ENCODE results near the gene MYO5A.

Gene MYO5A

DNA sequence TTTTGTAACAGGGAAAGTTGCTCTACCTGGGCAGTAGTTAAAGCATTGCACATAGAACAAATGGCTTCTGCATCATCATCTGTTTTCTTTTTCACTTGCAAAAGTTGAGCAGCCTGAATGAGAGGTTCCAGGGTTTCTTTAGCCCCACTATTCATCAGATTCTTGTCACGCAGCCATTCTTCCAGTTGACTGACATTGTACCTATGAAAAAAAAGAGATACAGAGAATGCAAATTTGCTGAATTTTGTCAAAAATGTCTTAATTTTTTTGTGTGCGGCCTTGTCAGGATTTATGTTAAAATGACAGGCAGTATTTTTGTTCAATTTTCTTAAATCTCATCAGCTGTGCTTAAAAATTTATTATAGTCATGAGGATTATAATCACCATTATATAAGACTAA, 211.7 kb downstream of the MYO5A start:
- no peak overlapping the region for H3K4me3 ChIP-seq (ENCODE audit: low read depth in 1 of 2, low read length in 2 of 2)
- no peaks in the 10 kb centered on the region for H3K4me1 ChIP-seq (ENCODE audit: insufficient read depth, low read length)
- peaks cover 50% of the 10 kb centered on the region for H3K36me3 ChIP-seq (ENCODE audit: insufficient read depth, low read length)
- H3K9me3 ChIP-seq (ENCODE audit: low read length): no peaks in the 10 kb centered on the region
- H3K27me3 ChIP-seq (ENCODE audit: control insufficient read depth in 1 of 2, insufficient read depth in 2 of 2, low read length in 2 of 2): no peaks in the 10 kb centered on the region
- H3K9ac ChIP-seq (ENCODE audit: low read length): no peak overlapping the region
- no peak overlapping the region for H3K27ac ChIP-seq (ENCODE audit: low read depth, low read length)

DNA sequence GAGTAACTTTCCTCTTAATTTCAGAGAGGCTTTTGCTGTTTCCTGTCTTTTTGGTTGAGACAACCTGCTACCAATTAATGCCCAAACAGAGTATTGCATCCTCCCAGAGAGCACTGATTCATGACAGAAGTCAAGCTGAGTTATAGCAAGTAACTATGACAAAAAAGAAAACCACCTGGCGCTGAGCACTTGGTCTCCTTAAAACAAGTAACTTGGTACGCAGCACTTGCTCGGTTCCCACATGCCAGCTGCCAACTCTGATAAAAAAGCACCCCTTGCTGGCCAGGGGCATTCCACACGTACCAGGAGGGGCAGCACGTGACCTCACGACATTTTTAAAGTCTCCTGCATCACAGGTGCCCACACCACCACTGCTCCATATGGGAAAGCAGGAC, 219.5 kb downstream of the MYO5A start:
- Histone ChIP-seq H3K27me3 (ENCODE audit: control insufficient read depth in 1 of 2, insufficient read depth in 2 of 2, low read length in 2 of 2) (no peaks in the 10 kb centered on the region), H3K4me3 (ENCODE audit: low read depth in 1 of 2, low read length in 2 of 2) (no peak overlapping the region), H3K9ac (ENCODE audit: low read length) (no peak overlapping the region), H3K36me3 (ENCODE audit: insufficient read depth, low read length) (peaks cover 32% of the 10 kb centered on the region), H3K27ac (ENCODE audit: low read depth, low read length) (no peak overlapping the region), H3K9me3 (ENCODE audit: low read length) (no peaks in the 10 kb centered on the region), H3K4me1 (ENCODE audit: insufficient read depth, low read length) (no peaks in the 10 kb centered on the region)

DNA sequence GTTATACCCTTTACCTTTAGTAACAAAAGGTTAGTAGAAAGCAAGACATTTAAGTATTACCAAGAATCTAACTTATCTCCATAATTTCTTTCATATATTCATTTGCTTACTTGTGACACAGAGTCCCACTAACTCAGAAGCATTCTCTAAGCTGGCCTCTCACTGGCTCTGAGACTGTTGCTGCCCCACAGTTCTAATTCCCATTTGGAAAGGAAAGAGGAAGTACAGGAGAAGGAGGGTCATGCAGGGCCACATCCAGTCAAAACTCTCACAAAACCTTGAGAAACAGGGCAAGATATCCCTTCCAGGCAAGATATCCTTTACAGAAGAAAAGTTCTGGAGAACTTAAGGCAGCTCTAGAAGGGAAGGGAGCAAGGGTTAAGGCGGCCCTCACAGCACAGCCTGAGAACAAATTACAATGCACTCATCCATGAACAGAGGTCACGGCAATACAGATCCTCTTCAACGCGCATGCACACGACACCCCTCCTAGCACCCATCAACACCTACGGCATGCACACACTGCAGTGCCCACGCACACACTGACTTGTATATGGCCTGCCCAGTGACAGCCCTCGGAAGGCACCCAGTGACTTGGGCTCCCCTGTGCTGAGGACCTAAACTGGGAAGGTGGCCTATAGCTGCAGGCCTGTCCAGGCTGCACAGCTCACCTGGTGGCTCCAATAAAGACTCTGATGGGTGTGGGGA, 220.1 kb downstream of the MYO5A start:
- Histone ChIP-seq H3K27ac (ENCODE audit: low read depth, low read length) (no peak overlapping the region), H3K9ac (ENCODE audit: low read length) (no peak overlapping the region), H3K9me3 (ENCODE audit: low read length) (no peaks in the 10 kb centered on the region)

DNA sequence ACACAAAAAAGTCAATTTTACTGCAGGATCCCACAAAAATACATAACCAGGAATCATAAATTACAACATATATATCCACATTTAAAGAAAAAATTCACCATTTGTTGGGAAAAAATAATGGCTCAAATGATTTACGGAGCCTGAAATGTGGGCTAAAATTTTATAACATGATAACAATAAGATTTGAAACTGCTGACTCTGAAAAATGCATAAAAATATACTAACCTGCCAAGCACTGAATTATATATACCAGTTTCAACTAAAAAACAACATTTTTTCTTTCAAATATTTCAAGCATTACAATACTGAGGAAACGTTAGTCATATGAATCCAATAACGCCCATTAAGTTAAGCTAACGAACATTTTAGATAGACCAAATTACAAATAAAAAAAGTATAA, 220.8 kb downstream of the MYO5A start:
- Histone ChIP-seq H3K27ac (ENCODE audit: low read depth, low read length) (no peak overlapping the region), H3K4me3 (ENCODE audit: low read depth in 1 of 2, low read length in 2 of 2) (no peak overlapping the region), H3K4me1 (ENCODE audit: insufficient read depth, low read length) (no peaks in the 10 kb centered on the region), H3K27me3 (ENCODE audit: control insufficient read depth in 1 of 2, insufficient read depth in 2 of 2, low read length in 2 of 2) (no peaks in the 10 kb centered on the region), H3K9me3 (ENCODE audit: low read length) (no peaks in the 10 kb centered on the region), H3K36me3 (ENCODE audit: insufficient read depth, low read length) (peaks cover 22% of the 10 kb centered on the region), H3K9ac (ENCODE audit: low read length) (no peak overlapping the region)

More for the DNA sequence above, 220.1 kb downstream of the MYO5A start:
- no peaks in the 10 kb centered on the region for H3K27me3 ChIP-seq (ENCODE audit: control insufficient read depth in 1 of 2, insufficient read depth in 2 of 2, low read length in 2 of 2)
- H3K36me3 ChIP-seq (ENCODE audit: insufficient read depth, low read length): peaks cover 26% of the 10 kb centered on the region
- H3K4me3 ChIP-seq (ENCODE audit: low read depth in 1 of 2, low read length in 2 of 2): no peak overlapping the region
- no peaks in the 10 kb centered on the region for H3K4me1 ChIP-seq (ENCODE audit: insufficient read depth, low read length)

DNA sequence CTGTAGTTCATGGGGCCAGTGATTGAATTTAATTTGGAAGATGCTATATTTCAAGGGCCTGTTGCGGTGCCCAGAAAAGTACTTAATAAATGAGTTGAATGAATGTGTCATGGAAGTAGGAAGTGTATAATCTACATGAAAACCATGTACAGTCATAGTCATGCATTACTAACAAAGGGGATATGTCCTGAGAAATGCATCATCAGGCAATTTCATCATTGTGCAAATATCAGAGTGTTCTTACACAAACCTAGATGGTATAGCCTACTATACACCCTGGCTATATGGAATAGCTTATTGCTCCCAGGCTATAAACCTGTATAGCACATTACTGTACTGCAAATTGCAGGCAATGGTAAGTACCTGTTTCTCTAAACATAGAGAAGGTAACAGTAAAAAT, 222.4 kb downstream of the MYO5A start:
- Histone ChIP-seq H3K27me3 (ENCODE audit: control insufficient read depth in 1 of 2, insufficient read depth in 2 of 2, low read length in 2 of 2) (no peaks in the 10 kb centered on the region), H3K4me1 (ENCODE audit: insufficient read depth, low read length) (no peaks in the 10 kb centered on the region), H3K9me3 (ENCODE audit: low read length) (no peaks in the 10 kb centered on the region), H3K9ac (ENCODE audit: low read length) (no peak overlapping the region), H3K27ac (ENCODE audit: low read depth, low read length) (no peak overlapping the region), H3K36me3 (ENCODE audit: insufficient read depth, low read length) (peaks cover 22% of the 10 kb centered on the region), H3K4me3 (ENCODE audit: low read depth in 1 of 2, low read length in 2 of 2) (no peak overlapping the region)

DNA sequence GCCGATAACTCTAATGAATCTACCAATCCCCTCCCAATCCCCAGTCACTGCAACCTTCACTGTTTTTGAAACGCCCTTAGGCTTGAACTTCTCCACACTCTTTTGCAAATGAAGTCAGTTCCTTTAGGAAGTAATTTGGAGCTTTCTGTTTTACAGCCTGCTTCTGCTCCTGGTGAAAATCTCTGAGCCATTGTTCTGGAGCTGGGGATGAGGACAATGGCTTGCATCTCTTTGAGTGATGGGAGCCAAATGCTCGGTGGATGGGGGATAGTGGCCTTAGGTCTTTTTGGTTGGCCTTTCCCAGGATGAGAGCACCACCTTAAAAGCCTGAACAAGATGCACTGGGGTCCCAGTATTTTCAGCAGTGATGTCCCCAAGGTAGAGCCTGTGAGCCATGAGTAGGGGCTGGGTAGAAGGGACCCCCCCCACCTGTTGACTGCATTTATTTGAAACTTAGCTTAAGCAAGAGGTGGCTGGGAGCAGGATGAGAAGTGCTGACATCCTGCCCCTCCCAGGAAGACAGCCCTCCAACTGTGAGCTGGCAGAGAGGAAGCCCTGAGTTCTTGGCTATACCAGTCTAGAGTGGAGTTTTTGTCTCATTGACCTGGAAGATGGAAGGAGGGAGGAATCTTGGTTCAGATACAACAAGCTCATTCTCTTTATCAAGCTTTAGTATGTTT, 225.4 kb downstream of the MYO5A start:
- Histone ChIP-seq H3K27me3 (ENCODE audit: control insufficient read depth in 1 of 2, insufficient read depth in 2 of 2, low read length in 2 of 2) (no peaks in the 10 kb centered on the region), H3K9ac (ENCODE audit: low read length) (no peak overlapping the region), H3K4me1 (ENCODE audit: insufficient read depth, low read length) (no peaks in the 10 kb centered on the region), H3K36me3 (ENCODE audit: insufficient read depth, low read length) (no peaks in the 10 kb centered on the region), H3K27ac (ENCODE audit: low read depth, low read length) (no peak overlapping the region), H3K9me3 (ENCODE audit: low read length) (no peaks in the 10 kb centered on the region), H3K4me3 (ENCODE audit: low read depth in 1 of 2, low read length in 2 of 2) (no peak overlapping the region)

DNA sequence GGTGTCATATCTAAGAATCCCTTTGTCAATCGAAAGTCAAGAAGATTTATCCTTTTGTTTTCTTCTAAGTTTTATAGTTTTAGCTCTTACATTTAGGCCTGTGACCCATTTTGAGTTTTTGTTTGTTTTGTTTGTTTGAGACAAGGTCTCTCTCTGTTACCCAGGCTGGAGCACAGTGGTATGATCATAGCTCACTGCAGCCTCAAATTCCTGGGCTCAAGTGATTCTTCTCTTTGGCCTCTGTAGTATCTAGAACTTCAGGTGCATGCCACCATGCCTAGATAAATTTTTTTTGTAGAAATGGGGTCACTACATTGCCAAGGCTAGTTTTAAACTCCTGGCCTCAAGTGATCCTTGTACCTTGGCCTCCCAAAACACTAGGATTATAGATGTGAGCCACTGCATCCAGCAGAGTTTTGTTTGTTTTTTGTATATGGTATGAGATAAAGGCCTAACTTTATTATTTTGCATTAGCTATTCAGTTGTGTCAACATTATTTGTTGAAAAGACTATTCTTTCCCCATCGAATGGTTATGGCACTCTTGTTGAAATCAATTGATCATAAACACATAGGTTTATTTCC, 227.3 kb downstream of the MYO5A start:
- Histone ChIP-seq H3K36me3 (ENCODE audit: insufficient read depth, low read length) (no peaks in the 10 kb centered on the region), H3K27ac (ENCODE audit: low read depth, low read length) (no peak overlapping the region), H3K4me1 (ENCODE audit: insufficient read depth, low read length) (no peaks in the 10 kb centered on the region), H3K4me3 (ENCODE audit: low read depth in 1 of 2, low read length in 2 of 2) (no peak overlapping the region), H3K27me3 (ENCODE audit: control insufficient read depth in 1 of 2, insufficient read depth in 2 of 2, low read length in 2 of 2) (peaks cover 0 to 2% of the 10 kb centered on the region in 2 donors), H3K9ac (ENCODE audit: low read length) (no peak overlapping the region), H3K9me3 (ENCODE audit: low read length) (no peaks in the 10 kb centered on the region)

DNA sequence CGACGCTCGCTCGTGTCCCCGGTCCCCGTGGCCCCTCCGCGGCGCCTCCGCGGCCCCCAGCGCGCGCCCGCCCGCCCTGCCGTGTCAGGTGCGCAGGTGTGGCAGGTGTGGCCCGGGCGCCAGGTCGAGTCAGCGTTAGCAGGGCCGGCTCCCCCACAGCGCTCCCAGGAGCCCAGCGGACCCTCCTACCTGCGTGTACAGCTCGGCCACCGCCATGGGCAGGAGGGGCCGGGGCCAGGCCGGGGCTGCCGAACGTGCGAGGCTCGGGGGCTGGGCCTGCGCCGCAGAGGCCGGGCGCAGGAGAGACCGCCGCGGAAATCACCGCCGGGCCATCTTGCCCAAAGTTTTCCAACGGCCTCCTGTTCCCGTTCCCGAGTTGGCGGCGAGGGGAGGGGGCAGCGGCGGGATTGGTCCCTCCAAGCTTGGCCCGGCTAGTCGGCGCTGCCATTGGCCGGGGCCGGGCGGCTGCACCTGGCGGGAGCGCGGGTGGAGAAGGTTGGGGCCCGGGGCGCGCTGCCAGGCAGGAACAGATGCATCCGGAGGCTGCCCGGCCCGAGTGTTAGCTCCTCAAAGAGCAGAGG, 233.2 kb downstream of the MYO5A start, which contains the start of gene MYO5C:
MYO5C (minus strand) TSS at position 384 of the 581 bp plus-strand sequence; CDS start at position 216, 168 bp downstream.
- no peaks in the 10 kb centered on the region for H3K4me1 ChIP-seq (ENCODE audit: insufficient read depth, low read length)
- H3K9me3 ChIP-seq (ENCODE audit: low read length): no peaks in the 10 kb centered on the region
- H3K9ac ChIP-seq (ENCODE audit: low read length): no peak within 1 kb of the TSS
- peaks cover 6 to 34% of the 10 kb centered on the region in 2 donors for H3K27me3 ChIP-seq (ENCODE audit: control insufficient read depth in 1 of 2, insufficient read depth in 2 of 2, low read length in 2 of 2)
- peak within 1 kb of the TSS in 1 of 2 donors; percentile 47 for H3K4me3 ChIP-seq (ENCODE audit: low read depth in 1 of 2, low read length in 2 of 2)
- H3K27ac ChIP-seq (ENCODE audit: low read depth, low read length): no peak within 1 kb of the TSS
- H3K36me3 ChIP-seq (ENCODE audit: insufficient read depth, low read length): no peaks in the 10 kb centered on the region

DNA sequence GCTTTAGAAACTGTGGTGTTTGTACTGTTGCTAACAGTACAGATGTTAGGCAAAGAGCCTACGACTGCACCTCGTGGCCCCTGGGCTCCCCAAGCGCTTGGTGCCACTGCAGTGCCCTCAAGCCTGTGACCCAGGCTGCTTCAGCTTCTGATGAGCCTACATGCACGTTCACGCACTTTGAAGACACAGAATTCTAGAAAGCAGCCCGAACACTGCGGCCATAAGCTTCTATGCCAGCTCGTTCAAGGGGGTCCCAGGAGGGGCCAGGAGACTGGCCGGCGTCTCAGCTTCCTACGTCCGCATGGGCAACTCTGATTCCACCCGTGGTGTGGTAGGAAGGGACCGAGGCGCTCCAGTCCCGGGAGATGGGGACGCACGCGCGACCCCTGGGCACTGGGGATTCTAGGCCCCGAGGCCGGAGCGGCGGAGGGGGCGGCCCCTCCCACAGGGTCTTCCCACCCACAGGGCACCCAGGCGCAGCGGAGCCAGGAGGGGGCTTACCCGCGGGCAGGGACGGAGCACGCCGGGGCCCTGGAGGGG, 233.7 kb downstream of the MYO5A start:
- no peak overlapping the region for H3K9ac ChIP-seq (ENCODE audit: low read length)
- peaks cover 6 to 34% of the 10 kb centered on the region in 2 donors for H3K27me3 ChIP-seq (ENCODE audit: control insufficient read depth in 1 of 2, insufficient read depth in 2 of 2, low read length in 2 of 2)
- H3K27ac ChIP-seq (ENCODE audit: low read depth, low read length): no peak overlapping the region
- peak overlapping the region in 1 of 2 donors; percentile 47 for H3K4me3 ChIP-seq (ENCODE audit: low read depth in 1 of 2, low read length in 2 of 2)
- no peaks in the 10 kb centered on the region for H3K36me3 ChIP-seq (ENCODE audit: insufficient read depth, low read length)
- no peaks in the 10 kb centered on the region for H3K4me1 ChIP-seq (ENCODE audit: insufficient read depth, low read length)
- H3K9me3 ChIP-seq (ENCODE audit: low read length): no peaks in the 10 kb centered on the region

GRCh38 chr15:52292780-52293392, 235.8 kb downstream of the MYO5A start:
- Histone ChIP-seq H3K9ac (ENCODE audit: low read length) (no peak overlapping the region), H3K36me3 (ENCODE audit: insufficient read depth, low read length) (no peaks in the 10 kb centered on the region), H3K9me3 (ENCODE audit: low read length) (no peaks in the 10 kb centered on the region), H3K27me3 (ENCODE audit: control insufficient read depth in 1 of 2, insufficient read depth in 2 of 2, low read length in 2 of 2) (peaks cover 6 to 34% of the 10 kb centered on the region in 2 donors), H3K27ac (ENCODE audit: low read depth, low read length) (no peak overlapping the region), H3K4me3 (ENCODE audit: low read depth in 1 of 2, low read length in 2 of 2) (no peak overlapping the region), H3K4me1 (ENCODE audit: insufficient read depth, low read length) (no peaks in the 10 kb centered on the region)

DNA sequence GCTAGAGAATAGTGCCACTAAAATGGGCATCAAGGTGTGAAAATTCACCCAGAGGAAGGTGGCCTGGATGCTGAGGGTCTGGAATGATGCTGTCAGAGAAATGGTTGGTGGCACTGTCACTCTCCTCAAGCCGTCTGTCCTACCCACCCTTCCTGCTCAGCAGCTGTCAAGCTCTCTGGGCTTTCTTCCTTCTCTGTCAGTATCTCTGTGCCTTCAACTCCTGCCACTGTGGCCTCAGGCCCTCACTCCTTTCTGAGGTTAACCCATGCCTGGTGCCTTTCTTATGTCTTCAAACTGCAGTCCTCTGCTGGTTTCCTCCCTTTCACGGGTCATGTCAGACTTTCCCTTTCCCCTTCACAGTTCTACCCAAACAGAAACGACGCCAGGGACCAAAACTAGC, 237.5 kb downstream of the MYO5A start:
- Histone ChIP-seq H3K27ac (ENCODE audit: low read depth, low read length) (no peak overlapping the region), H3K4me3 (ENCODE audit: low read depth in 1 of 2, low read length in 2 of 2) (no peak overlapping the region), H3K36me3 (ENCODE audit: insufficient read depth, low read length) (no peaks in the 10 kb centered on the region), H3K4me1 (ENCODE audit: insufficient read depth, low read length) (no peaks in the 10 kb centered on the region), H3K9me3 (ENCODE audit: low read length) (no peaks in the 10 kb centered on the region), H3K9ac (ENCODE audit: low read length) (no peak overlapping the region), H3K27me3 (ENCODE audit: control insufficient read depth in 1 of 2, insufficient read depth in 2 of 2, low read length in 2 of 2) (peaks cover 6 to 30% of the 10 kb centered on the region in 2 donors)

Data from muscle layer of colon (tissue), 2 donors.